H1 (cell line): ENCODE data around the gene GAK. TPM values are rescaled to one million over a fixed set of nuclear protein-coding genes. Genes with fewer than 3 reads are reported as not detected.

ENCODE experiments used
- BRCA1 ChIP-seq: IDR thresholded peaks from 2 replicates; pipeline ENCODE4 v1.6.1; 2012; ENCODE audit warnings: low read depth, low read length, improper control_type of control experiment
- CREB1 ChIP-seq: IDR thresholded peaks from 2 replicates; pipeline ENCODE4 v1.6.1; 2012; ENCODE audit warnings: inconsistent platforms
- HDAC6 ChIP-seq: IDR thresholded peaks from one replicate; pipeline ENCODE4 v1.7.1; 2012; ENCODE audit warnings: low read depth, mild to moderate bottlenecking, inconsistent platforms, low read length, moderate library complexity
- RFX5 ChIP-seq: IDR thresholded peaks from 2 replicates; pipeline ENCODE4 v1.6.1; 2011; ENCODE audit warnings: low read depth, low read length, improper control_type of control experiment, borderline replicate concordance
- SP1 ChIP-seq: IDR thresholded peaks from 2 replicates; pipeline ENCODE4 v1.6.1; 2011; ENCODE audit warnings: low read depth, low read length
- SP4 ChIP-seq: IDR thresholded peaks from 2 replicates; pipeline ENCODE4 v1.6.1; 2012; ENCODE audit warnings: low read length, inconsistent platforms
- SRF ChIP-seq: IDR thresholded peaks from 2 replicates; pipeline ENCODE4 v1.6.1; 2011; ENCODE audit warnings: mild to moderate bottlenecking, low read depth, low read length, moderate library complexity
- SUZ12 ChIP-seq: fragments of 200-600 bp; sonication (generic); IDR thresholded peaks from 2 replicates; pipeline ENCODE4 v1.6.1; 2012; ENCODE audit warnings: mild to moderate bottlenecking, inconsistent platforms, low read length, moderate library complexity, mixed read lengths
- USF2 ChIP-seq: IDR thresholded peaks from 2 replicates; pipeline ENCODE4 v1.6.1; 2011; ENCODE audit warnings: low read length, improper control_type of control experiment
- polyA plus RNA-seq, 7 experiments: library from polyadenylated mRNA; depleted of rRNA in 3 of 7; stranded (reverse) in 5 of 7; unstranded in 2 of 7; fragments of >200 nt in 5 of 7; fragments of 200-250 nt in 2 of 7; gene quantifications; 1 replicate in 5 of 7; 2 replicates in 1 of 7; 4 replicates in 1 of 7; pipeline versions ENCODE4 v1.2.1 to v1.2.3, GENCODE V29; 2011 to 2013; ENCODE audit warnings: missing spikeins in 2 of 7, mixed read lengths in 2 of 7
- total RNA-seq: library from RNA; stranded (reverse); fragmentation: NEBNext Ultra II Directional; extraction: Animal tissue kit (Norgen Biotek cat#: 25700); gene quantifications from 2 replicates; pipeline ENCODE4 v1.2.1, GENCODE V29; 2021

Gene GAK
- total and polyA plus RNA-seq, 2 of the 8 experiments (the other 6 are each of a cell fraction or from before 2014, with no cell fraction given): 31.5 to 70.8 TPM

DNA sequence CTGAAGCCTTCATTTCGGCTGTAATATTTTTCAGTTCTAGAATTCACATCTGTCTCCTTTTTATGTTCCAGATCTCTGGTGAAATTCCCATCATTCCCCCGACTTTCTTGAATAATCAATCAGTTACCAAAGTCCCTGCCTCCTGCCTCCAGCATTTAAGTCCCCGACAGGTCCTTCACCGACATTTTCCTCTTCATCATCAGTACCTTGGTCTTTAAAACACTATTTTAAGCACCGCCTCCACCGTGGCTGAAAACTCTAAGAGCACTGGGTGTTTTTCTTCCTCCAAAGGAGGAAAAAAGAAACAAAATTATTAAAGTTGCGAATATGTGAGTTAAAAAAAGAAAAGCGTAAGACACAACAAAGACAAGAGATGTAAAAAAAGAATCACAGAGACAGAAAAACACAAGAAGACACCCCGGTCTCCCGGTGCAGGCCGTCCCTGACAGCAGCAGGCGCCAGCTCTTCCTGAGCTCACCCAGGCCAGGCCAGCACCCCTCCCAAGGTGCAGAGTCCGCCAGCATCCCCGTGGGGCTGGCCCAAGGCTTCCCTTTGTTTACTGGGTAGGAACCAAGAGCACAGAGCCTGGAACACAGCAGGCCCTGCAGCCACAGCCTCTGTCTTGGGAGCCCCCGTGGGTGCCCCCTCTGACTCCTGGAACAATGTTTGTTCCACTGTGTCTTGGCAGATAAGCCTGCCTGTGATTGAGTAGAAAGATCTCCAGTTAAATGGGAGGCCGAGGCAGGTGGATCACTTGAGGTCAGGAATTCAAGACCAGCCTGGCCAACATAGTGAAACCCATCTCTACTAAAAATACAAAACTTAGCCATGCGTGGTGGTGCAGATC is 56.9 kb downstream of the GAK start (continued):
- no peak for TF ChIP-seq SP1
- no peak for TF ChIP-seq BRCA1
- no peak for TF ChIP-seq HDAC6
- no peak for TF ChIP-seq SP4
- no peak for TF ChIP-seq SRF
- no peak for TF ChIP-seq SUZ12
- TF ChIP-seq RFX5: no peak
- TF ChIP-seq USF2: no peak
- TF ChIP-seq CREB1: no peak
